Neuronal stem cell (in vitro differentiated cells): ENCODE data around the gene TNK1.

Experiments
- DNase-seq: peaks from one replicate; pipeline ENCODE4 v3.0.0-alpha.2; 2013; ENCODE audit warnings: low spot score
- H2AFZ ChIP-seq: one replicate; pipeline ENCODE4 v1.6.1; 2013; ENCODE audit warnings: mild to moderate bottlenecking, low read length, inconsistent platforms
- H2AK5ac ChIP-seq: 2 replicates; pipeline ENCODE4 v1.6.1; 2013; ENCODE audit warnings: low read depth, mild to moderate bottlenecking, inconsistent platforms, low read length, moderate library complexity, mixed read lengths
- H2BK120ac ChIP-seq: 2 replicates; pipeline ENCODE4 v1.6.1; 2013; ENCODE audit warnings: low read depth, mild to moderate bottlenecking, inconsistent platforms, low read length, moderate library complexity, mixed read lengths
- H2BK12ac ChIP-seq: one replicate; pipeline ENCODE4 v1.6.1; 2013; ENCODE audit warnings: low read length, inconsistent platforms
- H2BK15ac ChIP-seq: 2 replicates; pipeline ENCODE4 v1.6.1; 2013; ENCODE audit warnings: mild to moderate bottlenecking, low read length, inconsistent platforms, mixed read lengths
- H2BK5ac ChIP-seq: one replicate; pipeline ENCODE4 v1.6.1; 2013; ENCODE audit warnings: inconsistent platforms, mild to moderate bottlenecking, low read length, moderate library complexity
- H3K14ac ChIP-seq: one replicate; pipeline ENCODE4 v1.6.1; 2013; ENCODE audit warnings: low read length, inconsistent platforms
- H3K18ac ChIP-seq: 2 replicates; pipeline ENCODE4 v1.6.1; 2013; ENCODE audit warnings: low read length, inconsistent platforms
- H3K23ac ChIP-seq: 2 replicates; pipeline ENCODE4 v1.6.1; 2013; ENCODE audit warnings: low read depth, mild to moderate bottlenecking, mixed read lengths, low read length, inconsistent platforms; ENCODE audit not compliant: poor library complexity
- H3K27ac ChIP-seq: replicated peaks from 3 replicates; pipeline ENCODE4 v1.5.1; 2013; ENCODE audit warnings: low read length, inconsistent platforms
- H3K27me3 ChIP-seq, 3 experiments: 2 replicates each; pipeline ENCODE4 v1.6.1; 2013; ENCODE audit warnings: low read length in 3 of 3, mild to moderate bottlenecking in 2 of 3, inconsistent platforms in 1 of 3, low read depth in 1 of 3, mixed read lengths in 1 of 3, moderate library complexity in 1 of 3; ENCODE audit not compliant: control insufficient read depth in 3 of 3, insufficient read depth in 3 of 3
- H3K36me3 ChIP-seq, 2 donors: replicated peaks in 1 of 2; 2 replicates each; pipeline ENCODE4 v1.6.1; 2013; ENCODE audit warnings: low read length in 2 of 2; ENCODE audit not compliant: control insufficient read depth in 2 of 2, insufficient read depth in 2 of 2
- H3K4ac ChIP-seq: 2 replicates; pipeline ENCODE4 v1.6.1; 2013; ENCODE audit warnings: inconsistent platforms, mild to moderate bottlenecking, low read length, moderate library complexity
- H3K4me1 ChIP-seq, 2 donors: 1 replicate in 1 of 2; 2 replicates in 1 of 2; pipeline ENCODE4 v1.6.1; 2013; ENCODE audit warnings: low read length in 2 of 2, low read depth in 1 of 2; ENCODE audit not compliant: control insufficient read depth in 2 of 2, insufficient read depth in 1 of 2
- H3K4me2 ChIP-seq: one replicate; pipeline ENCODE4 v1.6.1; 2013; ENCODE audit warnings: mild to moderate bottlenecking, low read length, inconsistent platforms; ENCODE audit not compliant: insufficient read depth, poor library complexity, severe bottlenecking
- H3K4me3 ChIP-seq, 2 donors: 2 replicates each; pipeline ENCODE4 v1.5.1; 2013; ENCODE audit warnings: low read length in 2 of 2, mild to moderate bottlenecking in 2 of 2, inconsistent platforms in 1 of 2, moderate library complexity in 1 of 2
- H3K79me1 ChIP-seq: one replicate; pipeline ENCODE4 v1.6.1; 2013; ENCODE audit warnings: low read depth, mild to moderate bottlenecking, inconsistent platforms, low read length, moderate library complexity
- H3K9ac ChIP-seq: one replicate; pipeline ENCODE4 v1.6.1; 2013; ENCODE audit warnings: mild to moderate bottlenecking, low read depth, low read length, inconsistent platforms; ENCODE audit not compliant: poor library complexity
- H3K9me3 ChIP-seq, 2 donors: replicated peaks in 1 of 2; 2 replicates each; pipeline versions ENCODE3 to v1.6.1; 2013; ENCODE audit warnings: low read length in 2 of 2, mild to moderate bottlenecking in 2 of 2, inconsistent platforms in 1 of 2, low read depth in 1 of 2, mixed read lengths in 1 of 2, moderate library complexity in 1 of 2; ENCODE audit not compliant: control insufficient read depth in 2 of 2, insufficient read depth in 1 of 2
- H4K8ac ChIP-seq: one replicate; pipeline ENCODE4 v1.6.1; 2013; ENCODE audit warnings: low read depth, mild to moderate bottlenecking, inconsistent platforms, low read length, moderate library complexity
- H4K91ac ChIP-seq: one replicate; pipeline ENCODE4 v1.6.1; 2013; ENCODE audit warnings: low read length, low read depth, mild to moderate bottlenecking, inconsistent platforms; ENCODE audit not compliant: poor library complexity
- WGBS, 2 donors: extraction: QIAGEN DNeasy Blood & Tissue Kit; methylation state at CpG; one replicate each; pipeline ENCODE4 v1.1.7; 2013; ENCODE audit warnings: missing lambda C conversion rate in 2 of 2, mixed read lengths in 1 of 2; ENCODE audit not compliant: insufficient read length in 2 of 2, insufficient replicate concordance in 1 of 2; ENCODE audit errors: extremely low coverage in 2 of 2; 5-methylcytosine and 5-hydroxymethylcytosine counted together

Gene TNK1

GRCh38 chr17:7407082-7407481 lies 26.2 kb downstream of the TNK1 start:
- no peak overlapping the region for H2AK5ac ChIP-seq
- H3K27me3 ChIP-seq = no peaks in the 10 kb centered on the region
- H2BK120ac ChIP-seq = no peak overlapping the region
- H3K4me1 ChIP-seq = peaks cover 14 to 23% of the 10 kb centered on the region in 2 donors
- no peak overlapping the region for H4K91ac ChIP-seq
- H3K14ac ChIP-seq = no peak overlapping the region
- no CpG with 5 or more reads among the region's 13 CpGs for WGBS, 2 donors
- H2BK15ac ChIP-seq = no peak overlapping the region
- peak overlapping the region in 1 of 2 donors; percentile 30 for H3K4me3 ChIP-seq
- H3K4me2 ChIP-seq = peak overlapping the region; percentile 33
- H2BK12ac ChIP-seq = no peak overlapping the region
- H4K8ac ChIP-seq = no peak overlapping the region
- peaks cover 18% of the 10 kb centered on the region for H3K79me1 ChIP-seq
- DNase-seq = no peak
- no peak overlapping the region for H2BK5ac ChIP-seq
- no peak overlapping the region for H3K18ac ChIP-seq
- no peak overlapping the region for H3K23ac ChIP-seq
- H3K27ac ChIP-seq = no peak overlapping the region
- no peak overlapping the region for H3K4ac ChIP-seq
- peaks cover 31 to 45% of the 10 kb centered on the region in 2 donors for H3K36me3 ChIP-seq
- H3K9ac ChIP-seq = no peak overlapping the region
- H2AFZ ChIP-seq = no peak overlapping the region
- H3K9me3 ChIP-seq = peaks cover 0 to 2% of the 10 kb centered on the region in 2 donors

GRCh38 chr17:7407485-7408251 lies 26.8 kb downstream of the TNK1 start, which contains the start of gene NLGN2:
TSS of gene NLGN2 (plus strand) at chr17:7407845. CDS start at chr17:7408256, 411 bp downstream.
- peak within 1 kb of the TSS; percentile 71 for H2AK5ac ChIP-seq
- no peak within 1 kb of the TSS for H2BK5ac ChIP-seq
- WGBS, 2 donors = no CpG with 5 or more reads among the region's 12 CpGs
- H4K91ac ChIP-seq = no peak within 1 kb of the TSS
- H3K14ac ChIP-seq = no peak within 1 kb of the TSS
- no peak for DNase-seq
- H3K27ac ChIP-seq = no peak within 1 kb of the TSS
- no peak within 1 kb of the TSS for H2BK15ac ChIP-seq
- H4K8ac ChIP-seq = peak within 1 kb of the TSS; percentile 4
- peaks cover 0 to 2% of the 10 kb centered on the region in 2 donors for H3K9me3 ChIP-seq
- peaks cover 18% of the 10 kb centered on the region for H3K79me1 ChIP-seq
- no peaks in the 10 kb centered on the region for H3K27me3 ChIP-seq
- H3K4me2 ChIP-seq = peak within 1 kb of the TSS; percentile 92
- no peak within 1 kb of the TSS for H2AFZ ChIP-seq
- no peak within 1 kb of the TSS for H2BK120ac ChIP-seq
- peaks cover 13 to 22% of the 10 kb centered on the region in 2 donors for H3K4me1 ChIP-seq
- no peak within 1 kb of the TSS for H2BK12ac ChIP-seq
- no peak within 1 kb of the TSS for H3K4ac ChIP-seq
- peak within 1 kb of the TSS; percentile 80 for H3K23ac ChIP-seq
- peak within 1 kb of the TSS in 1 of 2 donors; percentile 30 for H3K4me3 ChIP-seq
- no peak within 1 kb of the TSS for H3K9ac ChIP-seq
- peaks cover 31 to 51% of the 10 kb centered on the region in 2 donors for H3K36me3 ChIP-seq
- H3K18ac ChIP-seq = no peak within 1 kb of the TSS

GRCh38 chr17:7408252-7408727 lies 27.4 kb downstream of the TNK1 start:
- peak overlapping the region; percentile 80 for H3K23ac ChIP-seq
- no peak overlapping the region for H3K18ac ChIP-seq
- no peak for DNase-seq
- no peak overlapping the region for H2BK12ac ChIP-seq
- no peak overlapping the region for H2BK120ac ChIP-seq
- peaks cover 0 to 2% of the 10 kb centered on the region in 2 donors for H3K9me3 ChIP-seq
- no peak overlapping the region for H2BK15ac ChIP-seq
- H2AK5ac ChIP-seq = no peak overlapping the region
- H4K91ac ChIP-seq = no peak overlapping the region
- no peak overlapping the region for H3K4me3 ChIP-seq
- peaks cover 12 to 22% of the 10 kb centered on the region in 2 donors for H3K4me1 ChIP-seq
- H3K4me2 ChIP-seq = no peak overlapping the region
- H2AFZ ChIP-seq = no peak overlapping the region
- H4K8ac ChIP-seq = peak overlapping the region; percentile 4
- H3K9ac ChIP-seq = no peak overlapping the region
- H3K79me1 ChIP-seq = peaks cover 17% of the 10 kb centered on the region
- no CpG with 5 or more reads among the region's 58 CpGs for WGBS, 2 donors
- H3K14ac ChIP-seq = no peak overlapping the region
- H3K4ac ChIP-seq = no peak overlapping the region
- H2BK5ac ChIP-seq = no peak overlapping the region
- no peaks in the 10 kb centered on the region for H3K27me3 ChIP-seq
- H3K36me3 ChIP-seq = peaks cover 31 to 57% of the 10 kb centered on the region in 2 donors
- no peak overlapping the region for H3K27ac ChIP-seq

GRCh38 chr17:7408863-7409262 lies 28.0 kb downstream of the TNK1 start:
- Histone ChIP-seq H2BK5ac (no peak overlapping the region), H3K27ac (no peak overlapping the region), H2BK120ac (no peak overlapping the region), H3K79me1 (peaks cover 17% of the 10 kb centered on the region), H3K36me3 (peaks cover 31 to 63% of the 10 kb centered on the region in 2 donors), H4K8ac (no peak overlapping the region), H3K14ac (no peak overlapping the region), H3K27me3 (no peaks in the 10 kb centered on the region), H3K4me1 (peaks cover 12 to 24% of the 10 kb centered on the region in 2 donors), H3K9me3 (peaks cover 0 to 2% of the 10 kb centered on the region in 2 donors), H2BK12ac (no peak overlapping the region), H3K9ac (no peak overlapping the region), H3K4ac (no peak overlapping the region), H4K91ac (no peak overlapping the region), H3K4me2 (no peak overlapping the region), H2AK5ac (no peak overlapping the region), H2AFZ (no peak overlapping the region), H2BK15ac (no peak overlapping the region), H3K23ac (peak overlapping the region; percentile 80), H3K18ac (no peak overlapping the region), H3K4me3 (peak overlapping the region in 1 of 2 donors; percentile 41)
- WGBS, 2 donors = no CpG with 5 or more reads among the region's 6 CpGs
- no peak for DNase-seq
